GM18867 (cell line): Measurements from ENCODE around the gene EHD1.

ENCODE experiments used
- ATAC-seq: cut with Tn5 transposase; IDR thresholded peaks from one replicate; pipeline ENCODE4 v1.9.1; 2021; ENCODE audit warnings: mild to moderate bottlenecking, moderate library complexity; ENCODE audit not compliant: unreplicated experiment

The EHD1 gene

DNA sequence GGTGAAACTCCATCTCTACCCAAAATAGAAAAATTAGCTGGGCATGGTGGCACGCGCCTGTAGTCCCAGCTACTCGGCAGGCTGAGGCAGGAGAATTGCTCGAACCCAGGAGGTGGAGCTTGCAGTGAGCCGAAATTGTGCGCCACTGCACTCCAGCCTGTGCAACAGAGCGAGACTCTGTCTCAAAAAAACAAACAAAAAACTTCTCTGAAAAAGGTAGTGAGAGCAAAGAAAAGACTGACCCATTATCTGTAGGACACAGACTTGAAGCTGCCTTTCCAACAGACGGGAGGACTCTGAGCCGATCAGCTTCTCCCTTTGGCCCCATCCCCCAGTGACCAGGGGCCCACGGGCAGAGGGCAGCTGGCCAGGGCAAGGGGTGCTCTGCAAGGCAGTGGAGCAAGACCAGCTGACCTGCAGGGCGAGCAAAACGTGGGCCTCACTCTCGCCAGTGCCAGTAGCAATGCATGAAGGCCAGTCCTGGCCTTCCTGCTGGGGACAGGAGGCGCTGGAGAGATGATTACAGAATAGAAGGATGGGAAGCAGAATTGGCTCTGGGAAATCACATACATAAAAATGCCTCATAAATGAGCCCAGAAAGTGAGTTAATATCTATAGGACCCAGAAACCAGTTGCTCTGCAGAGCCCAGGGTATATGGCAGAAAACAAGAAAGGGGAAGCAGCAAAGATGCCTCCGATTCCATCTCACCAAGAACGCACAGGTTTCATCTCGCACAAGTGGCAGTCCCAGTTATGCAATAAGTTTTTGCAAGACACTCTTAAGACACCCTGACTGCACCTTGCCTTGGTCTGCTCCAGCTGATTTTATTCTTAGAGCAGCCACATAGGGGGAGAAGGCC lies 2.8 kb downstream of the EHD1 start:
- no peak for ATAC-seq

DNA sequence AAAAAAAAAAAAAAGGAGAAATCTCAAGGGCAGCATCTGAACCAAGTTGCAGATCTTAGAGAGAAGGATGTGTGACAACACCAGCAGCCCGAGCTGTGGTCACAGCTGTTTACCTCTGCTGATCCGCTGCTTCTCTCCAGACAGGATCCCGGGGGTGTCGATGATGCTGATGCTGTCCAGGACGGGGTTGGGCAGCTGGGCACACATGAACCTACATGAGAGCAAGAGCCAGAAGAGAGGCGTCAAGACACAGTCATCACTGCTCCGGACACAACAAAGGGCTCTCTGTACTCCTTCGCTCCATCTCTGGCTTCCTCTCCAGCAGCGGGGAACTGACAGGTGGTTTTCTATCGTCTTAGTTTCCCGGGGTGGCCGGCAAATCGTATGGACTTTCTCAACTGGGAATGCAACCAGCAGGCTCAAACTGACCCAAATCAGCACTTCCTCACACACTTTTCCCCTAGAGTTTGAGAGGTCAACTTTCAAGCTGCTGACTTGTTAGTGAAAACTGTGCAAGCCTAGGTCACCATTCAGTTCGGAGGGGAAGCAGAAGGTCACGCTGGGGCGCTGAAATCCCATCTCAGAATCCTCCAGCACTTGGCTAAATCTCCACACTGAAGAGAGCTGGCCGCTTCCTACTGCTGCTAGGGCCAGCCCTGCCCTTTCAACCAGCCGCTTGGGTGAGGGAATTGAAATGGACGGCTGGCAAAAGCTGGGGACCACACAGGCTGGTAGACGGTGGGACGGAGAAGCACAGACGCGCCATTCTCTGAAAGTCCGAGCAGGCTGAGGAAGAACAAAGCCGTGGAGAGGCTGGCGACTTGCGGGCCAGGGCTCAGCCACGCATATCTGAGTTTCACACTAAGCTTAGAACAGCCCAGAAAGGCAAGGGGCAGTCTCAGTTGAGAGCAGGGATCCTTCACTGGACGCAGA lies 3.8 kb downstream of the EHD1 start:
- ATAC-seq: no peak

DNA sequence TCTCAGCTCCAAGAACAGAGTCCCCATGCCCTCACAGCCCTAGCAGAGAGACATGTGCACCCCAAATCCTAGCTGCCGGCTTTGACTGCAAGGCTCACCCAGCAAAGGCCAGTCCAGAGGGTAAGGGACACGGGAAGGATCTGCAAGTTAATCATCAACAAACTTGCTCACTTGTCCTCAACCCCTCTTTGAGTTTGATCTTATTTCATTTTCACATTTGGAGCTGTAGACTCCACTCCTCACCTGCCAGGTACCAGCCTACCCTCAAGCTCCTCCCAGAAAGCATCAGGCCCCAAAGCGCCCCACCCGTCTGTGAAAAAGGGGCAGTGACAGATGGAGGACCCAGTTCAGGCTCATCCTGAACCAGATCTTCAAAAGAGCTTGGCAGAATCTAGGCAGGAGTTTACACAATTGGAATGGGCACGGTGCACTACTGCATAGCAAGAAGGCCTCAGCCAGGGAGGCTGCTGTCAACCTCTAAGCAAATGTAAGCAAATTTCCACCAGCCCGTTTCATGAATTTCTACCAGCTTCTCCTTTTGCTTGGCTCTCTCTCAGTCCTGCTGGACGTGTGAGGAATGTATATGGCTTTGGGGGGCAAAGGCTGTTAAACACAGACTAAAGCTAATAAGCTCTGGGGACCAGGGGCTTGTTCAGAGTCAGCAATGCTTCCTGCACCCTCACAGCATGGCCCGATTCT lies 5.5 kb downstream of the EHD1 start:
- no peak for ATAC-seq

DNA sequence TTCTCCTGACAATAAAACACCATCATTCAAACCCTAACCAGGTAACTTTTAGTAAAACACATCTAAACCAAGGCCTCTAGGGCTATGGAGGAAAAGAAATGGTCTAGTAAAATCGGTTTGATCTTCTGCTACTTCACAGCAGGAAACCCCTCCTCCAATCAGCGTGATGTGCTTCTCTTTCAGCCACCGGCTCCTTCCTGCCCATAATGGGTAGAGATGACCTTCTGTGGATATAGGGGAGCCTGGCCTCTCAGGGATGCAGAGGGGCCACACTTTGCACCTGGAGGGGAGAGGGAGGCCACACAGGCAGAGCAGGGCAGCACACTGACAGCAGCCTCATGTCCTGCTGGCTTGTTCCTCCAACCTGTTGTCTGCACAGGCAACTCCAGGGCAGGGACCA lies 6.9 kb downstream of the EHD1 start:
- ATAC-seq: no peak

DNA sequence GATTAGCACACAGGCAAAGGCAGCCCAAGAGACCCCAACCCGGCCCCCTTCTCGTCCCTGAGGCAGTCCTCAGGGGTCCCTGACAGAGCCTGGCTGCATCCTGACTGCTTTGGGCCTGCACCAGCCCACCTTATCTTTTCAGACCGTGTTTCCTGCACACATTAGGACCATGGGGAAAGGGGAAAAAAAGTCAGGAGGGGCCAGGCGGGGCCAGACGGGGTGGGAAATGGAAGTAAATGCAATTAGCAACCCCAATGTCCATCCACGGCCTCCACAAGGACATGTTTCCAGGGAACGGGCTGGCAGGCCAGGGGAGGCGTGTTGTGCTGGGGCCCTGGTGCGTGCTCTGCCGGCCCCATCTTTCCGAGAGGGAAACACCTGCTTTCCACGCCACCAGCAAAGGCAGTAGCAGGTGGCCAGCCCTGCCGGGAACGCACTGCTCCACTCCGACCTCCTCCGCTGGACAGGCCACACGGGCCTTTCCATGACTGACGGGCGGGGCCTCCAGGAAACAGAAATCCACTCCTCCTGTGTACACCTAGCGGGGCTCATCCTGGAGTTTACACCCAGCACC lies 7.4 kb downstream of the EHD1 start:
- ATAC-seq: no peak

DNA sequence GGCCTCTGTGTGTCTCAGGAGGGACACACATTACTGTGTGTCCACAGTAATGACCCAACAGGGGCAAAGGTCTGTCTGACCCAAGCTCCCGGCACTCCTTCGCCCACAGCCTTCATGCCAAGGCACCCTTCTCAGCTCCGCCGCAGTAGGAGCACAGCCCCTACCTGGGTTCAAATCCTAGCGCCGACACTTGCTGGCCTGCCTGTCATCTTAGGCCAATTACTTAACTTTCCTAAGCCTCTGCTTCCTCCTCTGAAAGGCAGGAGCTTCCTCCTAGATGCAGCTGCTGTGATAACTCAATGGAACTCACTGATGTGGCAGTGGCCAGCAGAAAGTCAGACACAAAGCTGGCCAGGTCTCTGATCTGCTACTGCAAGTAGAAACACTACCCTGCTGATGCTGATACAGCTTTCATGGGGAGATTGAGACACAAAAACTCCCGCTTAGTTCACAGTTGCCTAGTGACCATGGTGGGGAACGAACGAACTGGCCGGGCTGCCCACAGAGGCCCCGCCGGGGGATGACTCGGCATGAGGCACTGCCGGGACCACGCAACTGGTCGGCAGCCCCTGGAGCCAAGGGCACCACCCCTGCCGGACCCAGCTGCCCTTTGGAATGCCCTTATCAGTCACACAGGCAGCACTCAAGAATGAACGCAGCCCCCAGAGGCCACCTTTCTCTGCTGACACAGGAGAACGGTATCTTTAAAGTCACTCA lies 8.1 kb downstream of the EHD1 start:
- ATAC-seq: no peak

DNA sequence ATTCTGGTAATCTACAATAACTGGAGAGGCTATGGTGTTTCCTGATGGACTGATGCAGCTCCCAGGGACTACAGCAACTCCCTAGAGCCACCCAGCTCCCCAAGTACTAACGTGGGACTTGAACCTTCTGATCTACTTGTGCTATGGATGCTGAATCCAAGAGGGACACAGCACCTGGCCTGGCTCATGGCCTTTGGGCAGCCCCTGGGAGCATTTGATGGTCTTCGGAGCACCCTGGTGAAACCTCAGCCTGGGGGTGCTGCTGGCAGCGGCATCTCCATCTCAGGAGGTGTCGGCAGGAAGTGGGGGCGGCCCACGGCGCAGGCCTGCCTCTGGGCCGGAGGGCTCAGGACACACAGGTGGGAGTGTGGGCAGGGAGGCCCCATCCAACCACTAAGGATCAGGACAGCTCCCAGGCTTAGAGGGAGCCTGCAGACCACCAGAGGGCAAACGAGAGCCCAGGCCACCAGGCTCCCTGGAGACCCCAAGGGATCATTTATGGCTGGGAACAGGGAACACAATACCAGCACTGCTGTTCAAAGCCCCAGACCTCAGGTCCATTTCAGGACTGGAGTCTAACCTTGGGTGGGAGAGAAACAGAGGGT lies 8.7 kb downstream of the EHD1 start:
- no peak for ATAC-seq

DNA sequence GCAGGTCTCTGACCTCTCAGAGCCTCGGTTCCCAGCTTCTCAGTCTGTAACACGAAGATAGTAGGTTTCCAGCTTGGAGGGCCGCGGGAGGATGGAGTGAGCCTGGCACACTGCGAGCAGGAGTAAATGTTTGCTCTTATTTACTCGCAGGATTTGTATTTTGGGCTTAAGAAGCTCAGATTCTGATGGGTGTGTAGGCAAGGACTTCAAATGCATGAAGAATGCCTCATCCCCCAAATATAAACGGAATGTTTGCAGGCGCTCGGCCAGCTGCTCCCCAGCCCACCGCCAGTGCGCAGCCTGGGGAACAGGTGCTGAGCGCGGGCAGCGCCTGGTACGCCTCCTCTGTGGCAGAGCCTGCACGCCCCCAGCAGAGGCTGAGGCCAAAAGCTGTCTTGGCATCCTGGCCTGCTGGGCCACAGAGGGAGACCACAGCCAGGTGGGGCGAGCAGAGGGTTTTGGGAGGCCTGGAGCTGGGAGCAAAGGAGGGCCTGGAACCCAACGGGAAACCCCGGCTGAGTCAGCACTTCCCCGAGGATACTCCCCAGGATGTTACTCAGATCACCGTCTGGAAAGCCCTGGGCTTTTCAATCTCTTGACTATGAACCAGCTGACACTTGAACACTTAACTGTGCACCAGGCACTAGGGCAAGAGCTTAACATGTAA lies 9.4 kb downstream of the EHD1 start:
- ATAC-seq: no peak

DNA sequence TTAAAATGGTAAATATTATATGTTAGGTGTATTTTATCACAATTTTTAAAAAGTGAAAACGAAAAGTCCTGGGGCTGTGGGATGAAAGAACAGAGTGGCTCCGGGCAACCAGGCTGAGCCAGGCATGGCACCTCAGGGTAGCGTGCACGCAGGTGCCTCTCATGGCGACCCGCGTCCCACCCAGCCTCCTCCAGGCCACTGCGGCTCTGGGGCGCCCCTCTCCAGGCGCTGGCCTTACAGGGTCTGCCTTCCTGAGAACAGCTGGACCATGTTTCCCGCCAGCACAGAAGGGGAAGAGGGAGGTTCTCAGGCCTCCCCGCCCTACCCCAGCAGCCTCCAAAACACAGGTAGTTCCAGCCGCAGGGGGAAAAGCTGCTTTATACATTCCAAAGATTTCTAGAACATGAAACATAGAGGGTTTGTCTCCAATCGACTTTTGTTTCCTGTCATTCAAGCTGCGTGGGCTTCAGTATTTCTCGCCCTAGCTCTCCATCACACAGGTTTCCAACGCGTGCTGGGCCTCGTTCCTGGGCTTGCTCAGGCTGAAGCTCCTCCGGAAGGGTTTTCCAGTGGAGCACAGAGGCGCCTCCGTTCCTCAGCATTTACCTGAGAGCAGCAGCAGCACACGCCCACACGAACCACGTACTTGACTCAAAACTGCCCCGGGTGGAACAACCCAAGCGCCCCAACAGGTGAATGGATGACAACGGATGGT lies 10.5 kb downstream of the EHD1 start:
- ATAC-seq: no peak

DNA sequence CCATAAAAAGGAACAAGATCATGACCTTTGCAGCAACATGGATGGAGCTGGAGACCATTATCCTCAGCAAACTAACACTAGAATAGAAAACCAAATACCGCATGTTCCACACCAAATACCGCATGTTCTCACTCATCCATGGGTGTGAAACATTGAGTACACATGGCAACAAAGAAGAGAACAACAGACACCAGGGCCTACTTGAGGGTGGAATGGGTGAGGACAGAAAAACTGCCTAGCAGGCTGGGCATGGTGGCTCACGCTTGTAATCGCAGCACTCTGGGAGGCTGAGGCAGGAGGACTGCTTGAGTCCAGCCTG lies 12.3 kb downstream of the EHD1 start:
- no peak for ATAC-seq

DNA sequence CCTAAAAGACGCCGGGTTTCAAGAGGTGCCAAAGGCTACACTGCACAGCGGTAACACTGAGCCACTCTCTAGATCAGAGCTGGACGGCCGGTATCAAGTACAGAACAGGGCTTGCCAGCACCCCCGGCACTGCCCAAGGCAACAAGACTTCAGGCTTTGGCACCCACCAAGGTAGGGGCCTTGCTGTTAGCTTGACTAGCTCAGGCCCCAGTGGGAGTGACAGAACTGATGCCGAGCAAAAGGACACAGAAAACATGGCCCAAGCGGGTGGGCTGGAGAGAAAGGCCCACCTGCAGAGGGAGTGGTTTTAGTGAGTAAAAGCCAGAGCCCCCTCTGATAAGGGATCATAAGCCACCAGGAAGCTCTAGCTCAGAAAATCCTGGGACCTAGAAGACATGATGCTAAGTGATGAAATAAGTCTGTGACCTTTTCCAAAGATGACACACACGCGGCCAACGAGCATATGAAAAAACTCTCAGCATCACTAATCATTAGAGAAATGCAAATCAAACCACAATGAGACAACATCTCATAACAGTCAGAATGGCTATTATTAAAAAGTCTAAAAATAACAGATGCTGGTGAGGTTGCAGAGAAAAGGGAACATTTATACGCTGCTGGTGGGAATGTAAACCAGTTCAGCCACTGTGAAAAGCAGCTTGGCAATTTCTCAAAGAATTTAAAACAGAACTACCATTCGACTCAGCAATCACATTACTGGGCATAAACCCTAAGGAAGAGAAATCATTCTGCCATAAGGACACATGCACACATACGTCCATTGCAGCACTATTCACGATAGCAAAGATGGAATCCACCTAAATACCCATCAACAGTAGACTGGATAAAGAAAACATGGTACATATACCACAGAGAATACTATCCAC lies 12.9 kb downstream of the EHD1 start:
- peak; percentile 33 for ATAC-seq

DNA sequence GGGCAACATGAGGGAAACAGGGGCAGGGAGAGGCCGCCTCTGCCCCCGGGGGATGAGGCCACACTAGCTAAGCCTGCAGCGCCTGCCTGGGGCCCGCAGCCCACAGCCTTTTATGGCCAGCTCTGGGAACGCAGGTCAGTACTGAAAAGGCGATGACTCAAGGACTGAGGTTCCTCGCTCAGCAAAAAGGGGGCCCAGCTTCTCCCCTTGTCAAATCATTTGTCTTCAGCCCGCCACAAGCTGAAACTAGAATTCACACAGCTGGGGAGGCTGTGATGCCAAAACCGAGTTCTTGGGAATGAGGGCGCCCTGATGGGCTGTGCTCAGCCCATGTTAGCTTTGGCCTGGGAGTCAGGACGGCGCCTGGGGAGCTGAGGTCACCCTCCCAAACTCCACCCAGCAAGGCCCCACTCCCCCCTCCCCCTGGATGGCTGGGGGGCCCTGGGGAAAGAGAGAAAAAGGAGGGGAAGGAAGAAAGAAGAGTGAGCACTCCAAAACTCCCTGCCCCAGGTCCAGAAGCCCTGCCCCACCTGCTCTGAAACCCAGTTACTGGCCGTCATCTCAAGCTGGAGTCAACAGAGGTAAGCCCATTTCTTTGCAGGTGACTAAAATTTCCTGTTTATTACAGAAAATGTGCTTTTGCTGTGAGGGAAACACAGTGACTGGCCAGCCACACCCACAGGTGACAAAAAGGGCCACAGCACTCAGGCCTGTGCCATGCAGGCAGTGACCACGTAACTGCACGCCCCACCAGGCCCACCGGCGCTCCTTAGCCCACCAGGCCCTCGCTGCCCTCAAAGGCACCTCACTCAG lies 13.7 kb downstream of the EHD1 start:
- ATAC-seq: peak; percentile 19

DNA sequence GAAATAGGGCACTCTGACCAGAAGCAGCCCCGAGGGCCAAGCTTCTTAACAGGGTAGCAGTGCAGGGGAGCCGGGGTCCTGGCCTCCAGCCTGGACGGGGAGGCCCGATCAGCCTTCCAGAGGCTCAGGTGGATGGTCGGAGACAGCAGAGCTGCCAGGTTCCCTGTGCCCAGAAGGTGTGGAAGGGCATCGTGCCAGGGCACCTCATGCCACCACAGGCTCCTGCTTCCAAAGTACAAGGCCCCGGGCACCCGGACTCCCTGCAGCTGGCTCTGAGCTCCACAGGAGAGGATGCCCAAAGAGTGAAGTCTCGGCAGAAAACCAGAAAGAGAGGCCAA lies 14.3 kb downstream of the EHD1 start:
- no peak for ATAC-seq

DNA sequence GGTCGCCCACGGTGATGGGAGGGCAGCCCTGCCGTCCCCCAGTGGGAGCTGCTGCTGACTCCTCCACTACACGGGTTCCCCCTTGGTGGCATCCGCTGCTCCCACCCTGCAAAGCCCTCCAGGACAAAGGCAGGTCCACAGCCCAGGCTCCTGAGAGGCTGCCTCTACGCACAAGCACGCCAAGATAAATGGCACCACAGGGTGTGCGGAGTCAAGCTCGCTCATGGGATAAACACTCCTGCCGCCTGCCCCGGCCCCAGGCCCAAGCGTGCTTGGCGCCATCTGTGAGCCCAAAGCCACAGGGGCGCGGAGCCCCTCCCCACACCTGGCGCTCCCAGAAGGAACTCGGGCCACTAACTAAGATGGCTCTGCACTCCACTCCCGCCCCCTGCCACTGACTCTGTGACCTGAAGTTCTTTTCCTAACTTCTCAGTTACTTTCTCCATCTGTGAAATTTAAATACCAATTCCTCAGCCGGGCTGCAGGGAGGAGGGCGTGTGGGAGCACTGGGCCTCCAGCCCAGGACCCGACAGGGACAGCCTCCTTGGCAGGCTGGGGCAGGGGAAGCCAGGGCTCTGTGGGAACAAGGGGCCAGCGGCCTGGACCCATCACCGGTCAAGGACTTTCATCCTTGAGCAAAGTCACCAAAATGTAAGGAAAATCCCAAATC lies 14.9 kb downstream of the EHD1 start:
- no peak for ATAC-seq

DNA sequence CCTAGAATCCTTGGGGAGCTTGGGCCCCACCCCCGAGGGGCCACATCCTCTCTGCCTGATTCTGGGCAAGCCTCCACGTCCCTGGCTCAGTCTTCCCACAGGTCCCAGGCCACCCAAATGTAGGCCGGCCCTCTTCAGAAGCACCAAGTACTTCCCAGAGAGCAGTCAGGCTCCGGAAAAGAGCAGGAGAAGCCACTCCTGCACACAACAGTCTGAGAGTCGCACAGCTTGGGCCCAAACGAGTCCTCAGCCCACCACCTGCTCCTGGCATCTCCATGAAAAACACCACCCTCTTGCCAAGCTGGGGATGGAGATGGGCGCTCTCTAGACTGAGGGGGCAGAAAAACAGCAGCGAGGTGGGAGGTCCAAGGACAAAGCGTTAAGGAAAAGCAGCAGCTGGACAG lies 15.4 kb downstream of the EHD1 start:
- ATAC-seq: no peak

DNA sequence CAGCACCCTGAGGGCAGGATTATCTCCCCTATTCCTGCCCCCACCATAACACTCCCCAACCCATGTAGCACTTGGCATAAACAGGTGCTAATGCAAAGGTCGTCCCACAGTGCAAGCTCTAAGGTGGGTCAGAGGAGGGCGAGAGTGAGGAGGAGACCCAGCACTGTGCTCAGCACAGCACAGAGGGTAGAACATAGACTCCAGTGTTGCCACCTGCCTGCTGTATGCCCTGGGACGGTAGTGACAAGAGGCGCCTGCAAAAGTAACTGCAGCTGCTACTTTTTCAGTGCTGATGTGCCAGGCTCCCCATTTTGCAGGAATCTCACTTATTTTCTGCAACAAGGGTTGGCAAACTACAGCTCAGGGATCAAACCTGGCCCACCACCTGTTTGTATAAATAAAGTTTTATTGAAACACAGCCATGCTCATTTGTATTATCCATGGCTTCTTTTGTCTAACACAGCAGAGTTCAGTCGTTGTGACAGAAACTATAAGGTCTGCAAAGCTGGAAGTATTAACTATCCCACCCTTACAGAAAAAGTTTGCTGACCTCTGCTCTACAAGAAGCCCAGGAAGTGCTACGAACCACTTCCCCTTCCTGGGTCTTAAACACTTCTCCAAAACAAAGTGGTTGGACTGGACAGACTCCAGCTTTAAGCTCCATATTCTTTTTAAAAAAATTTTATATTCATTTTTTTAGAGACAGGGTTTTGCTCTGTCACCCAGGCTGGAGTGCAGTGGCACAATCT lies 17.0 kb downstream of the EHD1 start:
- no peak for ATAC-seq
